Endodermal cell (in vitro differentiated cells): Measurements from ENCODE around the gene CYB5A. TPM values are rescaled to one million over a fixed set of nuclear protein-coding genes. Genes with fewer than 3 reads are reported as not detected.
"Not testable (repeated sequence)": the region's sequence is repeated elsewhere in the genome, so short reads cannot be mapped to it uniquely, and the experiment has no call there.

Experiments
- DNase-seq: peaks from one replicate; pipeline ENCODE4 v3.0.0-alpha.2; 2017
- H3K27ac ChIP-seq: 2 replicates; pipeline ENCODE4 v1.5.1; 2013; ENCODE audit warnings: mild to moderate bottlenecking, low read depth, low read length, moderate library complexity
- H3K27me3 ChIP-seq: 2 replicates; pipeline ENCODE4 v1.6.1; 2013; ENCODE audit warnings: mild to moderate bottlenecking, low read length, moderate library complexity; ENCODE audit not compliant: insufficient read depth, control insufficient read depth, poor library complexity, severe bottlenecking
- H3K36me3 ChIP-seq: 2 replicates; pipeline ENCODE4 v1.7.0; 2013; ENCODE audit warnings: mild to moderate bottlenecking, low read length, moderate library complexity; ENCODE audit not compliant: control insufficient read depth, insufficient read depth
- H3K4me1 ChIP-seq: one replicate; pipeline ENCODE4 v1.7.0; 2013; ENCODE audit warnings: low read length; ENCODE audit not compliant: control insufficient read depth, insufficient read depth
- H3K4me3 ChIP-seq: 2 replicates; pipeline ENCODE4 v1.5.1; 2013; ENCODE audit warnings: mild to moderate bottlenecking, low read length, moderate library complexity
- H3K9ac ChIP-seq: 2 replicates; pipeline ENCODE4 v1.6.1; 2013; ENCODE audit warnings: mild to moderate bottlenecking, low read length, moderate library complexity; ENCODE audit not compliant: poor library complexity, severe bottlenecking; ENCODE audit errors: extremely low read depth
- H3K9me3 ChIP-seq: 2 replicates; pipeline ENCODE4 v1.6.1; 2013; ENCODE audit warnings: mild to moderate bottlenecking, low read length, moderate library complexity; ENCODE audit not compliant: control insufficient read depth
- H3K27ac Mint-ChIP-seq: 2 replicates; pipeline ENCODE4 v1.8.0; 2020; ENCODE audit warnings: mixed read lengths
- H3K27me3 Mint-ChIP-seq: 2 replicates; pipeline ENCODE4 v1.8.0; 2021; ENCODE audit warnings: mild to moderate bottlenecking, mixed read lengths; ENCODE audit not compliant: insufficient read depth
- H3K36me3 Mint-ChIP-seq: 2 replicates; pipeline ENCODE4 v1.8.0; 2020; ENCODE audit warnings: low read depth, mixed read lengths
- H3K4me1 Mint-ChIP-seq: 2 replicates; pipeline ENCODE4 v1.8.0; 2020; ENCODE audit warnings: mixed read lengths
- H3K4me3 Mint-ChIP-seq: 2 replicates; pipeline ENCODE4 v1.8.0; 2020; ENCODE audit warnings: mild to moderate bottlenecking, moderate library complexity, mixed read lengths
- H3K9me3 Mint-ChIP-seq: 2 replicates; pipeline ENCODE4 v1.8.0; 2020; ENCODE audit warnings: mild to moderate bottlenecking, mixed read lengths
- CTCF ChIP-seq: fragments of 200-600 bp; sonication (generic); conservative IDR thresholded peaks from 2 replicates; pipeline ENCODE4 v1.5.0; 2021; ENCODE audit warnings: antibody characterized with exemption, mild to moderate bottlenecking
- WGBS, 2 experiments: methylation state at CpG; one replicate each; pipeline versions ENCODE4 v1.1.5 to v1.1.7; 2013; ENCODE audit warnings: missing lambda C conversion rate in 2 of 2, mixed read lengths in 1 of 2; ENCODE audit not compliant: insufficient coverage in 1 of 2, insufficient read length in 1 of 2; 5-methylcytosine and 5-hydroxymethylcytosine counted together
- total RNA-seq, 2 donors: library from RNA; stranded (reverse); fragmentation: NEBNext Ultra II Directional in 1 of 2; extraction: Animal tissue kit (Norgen Biotek cat#: 25700) in 1 of 2; gene quantifications; 2 replicates in 1 of 2; 3 replicates in 1 of 2; pipeline ENCODE4 v1.2.1, GENCODE V29; 2021

Gene CYB5A
- total RNA-seq, 2 donors from 2014 or later, result 72.6 to 124 TPM

- DNase-seq, result no peak
- Mint-ChIP-seq H3K36me3 (no peaks in the 10 kb centered on the region), H3K4me3 (no peak overlapping the region), H3K27ac (no peak overlapping the region), H3K9me3 (no peaks in the 10 kb centered on the region), H3K4me1 (peaks cover 19% of the 10 kb centered on the region), H3K27me3 (no peaks in the 10 kb centered on the region)
- H3K9ac ChIP-seq, result no peak overlapping the region
- 83% methylated on average over 2 of the region's 2 CpGs; no CpG with 5 or more reads in 1 of the 2 experiments for WGBS, 2 experiments
- H3K4me3 ChIP-seq, result no peak overlapping the region
- H3K27me3 ChIP-seq, result no peaks in the 10 kb centered on the region
- peaks cover 11% of the 10 kb centered on the region for H3K9me3 ChIP-seq
- TF ChIP-seq CTCF, result peak; percentile 74
- H3K36me3 ChIP-seq, result no peaks in the 10 kb centered on the region
- no peak overlapping the region for H3K27ac ChIP-seq
- peaks cover 7% of the 10 kb centered on the region for H3K4me1 ChIP-seq
These were observed 39.6 kb upstream of the CYB5A start for GRCh38 chr18:74331404-74331803.

GRCh38 chr18:74329688-74330205 is 38.0 kb upstream of the CYB5A start:
- no peak overlapping the region for H3K27ac ChIP-seq
- H3K9me3 ChIP-seq, result peaks cover 11% of the 10 kb centered on the region
- no peak for DNase-seq
- peaks cover 10% of the 10 kb centered on the region for H3K4me1 ChIP-seq
- Mint-ChIP-seq H3K4me1 (peaks cover 24% of the 10 kb centered on the region), H3K4me3 (no peak overlapping the region), H3K27me3 (no peaks in the 10 kb centered on the region), H3K9me3 (no peaks in the 10 kb centered on the region), H3K36me3 (no peaks in the 10 kb centered on the region), H3K27ac (no peak overlapping the region)
- TF ChIP-seq CTCF, result no peak
- H3K9ac ChIP-seq, result no peak overlapping the region
- WGBS, 2 experiments, result 85% methylated on average over 1 of the region's 1 CpG; no CpG with 5 or more reads in 1 of the 2 experiments
- no peaks in the 10 kb centered on the region for H3K27me3 ChIP-seq
- H3K4me3 ChIP-seq, result no peak overlapping the region
- no peaks in the 10 kb centered on the region for H3K36me3 ChIP-seq

GRCh38 chr18:74328206-74328605 is 36.4 kb upstream of the CYB5A start:
- H3K4me3 Mint-ChIP-seq, result no peak overlapping the region
- H3K27me3 ChIP-seq, result no peaks in the 10 kb centered on the region
- no peak overlapping the region for H3K27ac Mint-ChIP-seq
- H3K4me3 ChIP-seq, result no peak overlapping the region
- no peak overlapping the region for H3K27ac ChIP-seq
- DNase-seq, result no peak
- WGBS, 2 experiments, result 88% methylated on average over 2 of the region's 2 CpGs; no CpG with 5 or more reads in 1 of the 2 experiments
- no peaks in the 10 kb centered on the region for H3K27me3 Mint-ChIP-seq
- no peak overlapping the region for H3K9ac ChIP-seq
- H3K36me3 Mint-ChIP-seq, result no peaks in the 10 kb centered on the region
- TF ChIP-seq CTCF, result no peak
- peaks cover 10% of the 10 kb centered on the region for H3K4me1 ChIP-seq
- H3K9me3 ChIP-seq, result peaks cover 7% of the 10 kb centered on the region
- no peaks in the 10 kb centered on the region for H3K36me3 ChIP-seq
- H3K4me1 Mint-ChIP-seq, result peaks cover 16% of the 10 kb centered on the region
- H3K9me3 Mint-ChIP-seq, result no peaks in the 10 kb centered on the region

- not testable (repeated sequence) for H3K9ac ChIP-seq, H3K27me3 ChIP-seq, H3K9me3 ChIP-seq, H3K4me3 ChIP-seq, H3K36me3 Mint-ChIP-seq, H3K27ac ChIP-seq, H3K9me3 Mint-ChIP-seq, H3K27me3 Mint-ChIP-seq, H3K36me3 ChIP-seq, H3K4me3 Mint-ChIP-seq, DNase-seq
- H3K4me1 Mint-ChIP-seq, result peaks cover 16% of the 10 kb centered on the region
- H3K27ac Mint-ChIP-seq, result peak overlapping the region; percentile 91
- WGBS, 2 experiments, result 88% methylated on average over 3 of the region's 3 CpGs; no CpG with 5 or more reads in 1 of the 2 experiments
- H3K4me1 ChIP-seq, result peaks cover 10% of the 10 kb centered on the region
These were observed 35.0 kb upstream of the CYB5A start for GRCh38 chr18:74326791-74327190.
